Dermis microvascular lymphatic vessel endothelial cell (primary cell): Measurements from ENCODE around the gene RASAL3. TPM values are rescaled to one million over a fixed set of nuclear protein-coding genes. Genes with fewer than 3 reads are reported as not detected.
A peak's percentile ranks its signal among the peaks of the same experiment; 100 is the strongest.

Source experiments
- DNase-seq, 2 donors: peaks; one replicate each; pipeline versions ENCODE4 v3.0.0 to v3.0.0-alpha.2; 2010; ENCODE audit warnings: low read depth in 2 of 2
- total RNA-seq: library from RNA; depleted of rRNA; stranded (reverse); fragments of >200 nt; gene quantifications from 2 replicates; pipeline ENCODE4 v1.2.1, GENCODE V29; 2014

Gene RASAL3
- total RNA-seq, 1 donor from 2014 or later, result 14.4 TPM

GRCh38 chr19:15436012-15436825, 28.1 kb downstream of the RASAL3 start:
- no peak for DNase-seq

- DNase-seq, result no peak
Observed at GRCh38 chr19:15433519-15434069, 30.8 kb downstream of the RASAL3 start.

- DNase-seq, result peak; percentile 64 to 93
Observed at GRCh38 chr19:15432629-15433518, 31.5 kb downstream of the RASAL3 start.

GRCh38 chr19:15432018-15432494, 32.3 kb downstream of the RASAL3 start:
- DNase-seq, result peak in 1 of 2 donors; percentile 30

- DNase-seq, result no peak
Observed at GRCh38 chr19:15431396-15432017, 32.8 kb downstream of the RASAL3 start.

- DNase-seq, result no peak
Observed at GRCh38 chr19:15430526-15431120, 33.7 kb downstream of the RASAL3 start.

GRCh38 chr19:15429825-15430467, 34.4 kb downstream of the RASAL3 start:
- DNase-seq, result no peak

- no peak for DNase-seq
Observed at GRCh38 chr19:15428956-15429824, 35.2 kb downstream of the RASAL3 start.

- DNase-seq, result no peak
Observed at GRCh38 chr19:15427991-15428471, 36.3 kb downstream of the RASAL3 start.

GRCh38 chr19:15427350-15427700, 37.0 kb downstream of the RASAL3 start:
- DNase-seq, result no peak

- no peak for DNase-seq
Observed at GRCh38 chr19:15426485-15427349, 37.6 kb downstream of the RASAL3 start.

- no peak for DNase-seq
Observed at GRCh38 chr19:15425321-15425950, 38.9 kb downstream of the RASAL3 start.

- no peak for DNase-seq
Observed at GRCh38 chr19:15424692-15425272, 39.6 kb downstream of the RASAL3 start.

GRCh38 chr19:15424121-15424520, 40.2 kb downstream of the RASAL3 start:
- no peak for DNase-seq

GRCh38 chr19:15423130-15423529, 41.2 kb downstream of the RASAL3 start:
- DNase-seq, result no peak

- no peak for DNase-seq
Observed at GRCh38 chr19:15422296-15423075, 41.9 kb downstream of the RASAL3 start.

GRCh38 chr19:15421721-15422260, 42.6 kb downstream of the RASAL3 start:
- DNase-seq, result no peak
